Right cardiac atrium (tissue), 5 donors: ENCODE results near the gene RNF130. TPM values are rescaled to one million over a fixed set of nuclear protein-coding genes. Genes with fewer than 3 reads are reported as not detected.

ENCODE experiments used
- ATAC-seq, 2 donors: fragments of 200-7000 bp; cut with Tn5 transposase; one replicate each; pipeline versions ENCODE4 v1.8.0 to v1.9.1; 2020; ENCODE audit warnings: moderate library complexity in 2 of 2, mild to moderate bottlenecking in 1 of 2
- DNase-seq, 3 donors: peaks; one replicate each; pipeline ENCODE4 v3.0.0-alpha.2; 2020
- H3K27ac ChIP-seq: one replicate; pipeline ENCODE4 v1.5.1; 2013; ENCODE audit warnings: mild to moderate bottlenecking, low read length, control low read depth, moderate library complexity
- H3K27me3 ChIP-seq: one replicate; pipeline ENCODE4 v1.6.1; 2013; ENCODE audit not compliant: control insufficient read depth, insufficient read depth
- H3K4me1 ChIP-seq: one replicate; pipeline ENCODE4 v1.6.1; 2013; ENCODE audit warnings: low read length; ENCODE audit not compliant: control insufficient read depth, insufficient read depth
- H3K4me3 ChIP-seq: one replicate; pipeline ENCODE4 v1.5.1; 2013; ENCODE audit warnings: low read length, control low read depth
- H3K9me3 ChIP-seq: one replicate; pipeline ENCODE4 v1.6.1; 2013; ENCODE audit warnings: low read length; ENCODE audit not compliant: control insufficient read depth
- WGBS: extraction: QIAGEN DNeasy Blood & Tissue Kit; methylation state at CpG from one replicate; pipeline ENCODE4 v1.1.7; 2013; 5-methylcytosine and 5-hydroxymethylcytosine counted together
- intact Hi-C, 4 donors: fragments of 100-400 bp; cut with DNase I; formaldehyde crosslinking; loops; one replicate each; pipeline versions ENCODE4 v1.11.0 to v1.14.0; 2022 to 2023
- polyA plus RNA-seq: library from polyadenylated mRNA; stranded (reverse); fragments of 200-250 nt; gene quantifications from one replicate; pipeline ENCODE4 v1.2.3, GENCODE V29; 2013
- total RNA-seq, 4 donors: library from RNA; stranded (reverse); fragmentation: NEBNext Ultra II Directional; extraction: Animal tissue kit (Norgen Biotek cat#: 25700); gene quantifications; one replicate each; pipeline ENCODE4 v1.2.1, GENCODE V29; 2021
- donor health status: healthy with polysubstance abuse.
- donor health status: DM: no; HTN: yes; CAD: no.
- donor health status: DM: no; HTN: no; CAD: no.
- donor health status: DM: no; HTN: yes; CAD: no; lungs with severe emphysema.
- donor health status: DM: yes; HTN: yes; CAD: no.

The RNF130 gene
- total and polyA plus RNA-seq, 5 donors = 40.8 to 51.6 (median 48.2) TPM

- Histone ChIP-seq H3K4me3 (no peak overlapping the region), H3K27me3 (no peaks in the 10 kb centered on the region)
- no peak for ATAC-seq
Observed at GRCh38 chr5:180101451-180102105, 30.0 kb upstream of the RNF130 start.

GRCh38 chr5:180100621-180101450, 29.3 kb upstream of the RNF130 start:
- 76% methylated on average over 29 of the region's 29 CpGs for WGBS
- no peaks in the 10 kb centered on the region for H3K27me3 ChIP-seq
- no peaks in the 10 kb centered on the region for H3K4me1 ChIP-seq
- peak in 1 of 2 donors; percentile 18 for ATAC-seq
- intact Hi-C loops = no loop called here
- no peaks in the 10 kb centered on the region for H3K9me3 ChIP-seq
- DNase-seq = no peak
- H3K4me3 ChIP-seq = no peak overlapping the region
- no peak overlapping the region for H3K27ac ChIP-seq

More at GRCh38 chr5:180101451-180102105, 30.0 kb upstream of the RNF130 start:
- intact Hi-C loops = no loop called here
- no peaks in the 10 kb centered on the region for H3K4me1 ChIP-seq
- no peak overlapping the region for H3K27ac ChIP-seq
- WGBS = 76% methylated on average over 20 of the region's 20 CpGs
- DNase-seq = no peak
- no peaks in the 10 kb centered on the region for H3K9me3 ChIP-seq

- DNase-seq (no peak), ATAC-seq (no peak)
- Histone ChIP-seq H3K4me1 (no peaks in the 10 kb centered on the region), H3K4me3 (no peak overlapping the region), H3K27ac (no peak overlapping the region), H3K27me3 (no peaks in the 10 kb centered on the region), H3K9me3 (no peaks in the 10 kb centered on the region)
- 84% methylated on average over 18 of the region's 18 CpGs for WGBS
- intact Hi-C loops = loop anchor here in 1 of 4 donors (10.0 kb wide), 1 partner anchor 115 kb away; no protein-coding TSS in a partner anchor
Observed at GRCh38 chr5:180099733-180100611, 28.4 kb upstream of the RNF130 start.

GRCh38 chr5:180098991-180099732, 27.6 kb upstream of the RNF130 start:
- DNase-seq (no peak), ATAC-seq (no peak)
- Histone ChIP-seq H3K9me3 (no peaks in the 10 kb centered on the region), H3K4me3 (no peak overlapping the region), H3K27me3 (no peaks in the 10 kb centered on the region), H3K27ac (no peak overlapping the region), H3K4me1 (no peaks in the 10 kb centered on the region)
- WGBS = 90% methylated on average over 18 of the region's 18 CpGs
- intact Hi-C loops = loop anchor here in 1 of 4 donors (10.0 kb wide), 1 partner anchor 114 kb away; no protein-coding TSS in a partner anchor

- H3K4me1 ChIP-seq = no peaks in the 10 kb centered on the region
- no peak for ATAC-seq
- no peak for DNase-seq
- H3K4me3 ChIP-seq = no peak overlapping the region
- H3K9me3 ChIP-seq = no peaks in the 10 kb centered on the region
- H3K27me3 ChIP-seq = no peaks in the 10 kb centered on the region
- H3K27ac ChIP-seq = no peak overlapping the region
- WGBS = 85% methylated on average over 8 of the region's 8 CpGs
- intact Hi-C loops = loop anchor here in 1 of 4 donors (10.0 kb wide), 1 partner anchor 114 kb away; no protein-coding TSS in a partner anchor
Observed at GRCh38 chr5:180098526-180098925, 27.0 kb upstream of the RNF130 start.

GRCh38 chr5:180097926-180098325, 26.4 kb upstream of the RNF130 start:
- intact Hi-C loops = loop anchor here in 1 of 4 donors (10.0 kb wide), 1 partner anchor 113 kb away; no protein-coding TSS in a partner anchor
- no peak overlapping the region for H3K4me3 ChIP-seq
- 76% methylated on average over 5 of the region's 5 CpGs for WGBS
- ATAC-seq (no peak), DNase-seq (no peak)
- no peak overlapping the region for H3K27ac ChIP-seq
- H3K9me3 ChIP-seq = no peaks in the 10 kb centered on the region
- H3K4me1 ChIP-seq = no peaks in the 10 kb centered on the region
- no peaks in the 10 kb centered on the region for H3K27me3 ChIP-seq

- ATAC-seq (no peak), DNase-seq (no peak)
- 91% methylated on average over 11 of the region's 11 CpGs for WGBS
- no peaks in the 10 kb centered on the region for H3K9me3 ChIP-seq
- H3K27ac ChIP-seq = no peak overlapping the region
- no peaks in the 10 kb centered on the region for H3K27me3 ChIP-seq
- no peaks in the 10 kb centered on the region for H3K4me1 ChIP-seq
- no peak overlapping the region for H3K4me3 ChIP-seq
- intact Hi-C loops = loop anchor here in 1 of 4 donors (10.0 kb wide), 1 partner anchor 113 kb away; no protein-coding TSS in a partner anchor
Observed at GRCh38 chr5:180097163-180097894, 25.8 kb upstream of the RNF130 start.

- Histone ChIP-seq H3K4me3 (no peak overlapping the region), H3K9me3 (no peaks in the 10 kb centered on the region), H3K27ac (no peak overlapping the region), H3K27me3 (no peaks in the 10 kb centered on the region), H3K4me1 (no peaks in the 10 kb centered on the region)
- ATAC-seq (no peak), DNase-seq (no peak)
- 92% methylated on average over 10 of the region's 10 CpGs for WGBS
- intact Hi-C loops = loop anchor here in 1 of 4 donors (10.0 kb wide), 1 partner anchor 112 kb away; no protein-coding TSS in a partner anchor
Observed at GRCh38 chr5:180096616-180097015, 25.1 kb upstream of the RNF130 start.

- 82% methylated on average over 9 of the region's 9 CpGs for WGBS
- ATAC-seq (no peak), DNase-seq (no peak)
- no peak overlapping the region for H3K27ac ChIP-seq
- intact Hi-C loops = loop anchor here in 1 of 4 donors (10.0 kb wide), 1 partner anchor 111 kb away; no protein-coding TSS in a partner anchor
- no peaks in the 10 kb centered on the region for H3K9me3 ChIP-seq
- H3K27me3 ChIP-seq = no peaks in the 10 kb centered on the region
- peaks cover 2% of the 10 kb centered on the region for H3K4me1 ChIP-seq
- H3K4me3 ChIP-seq = no peak overlapping the region
Observed at GRCh38 chr5:180095545-180095944, 24.0 kb upstream of the RNF130 start.
